ENCODE results near the gene SLC5A11. TPM values are rescaled to one million over a fixed set of nuclear protein-coding genes. Genes with fewer than 3 reads are reported as not detected.

SLC5A11 gene
- total and polyA plus RNA-seq, 5 donors from 2014 or later: not detected

DNA sequence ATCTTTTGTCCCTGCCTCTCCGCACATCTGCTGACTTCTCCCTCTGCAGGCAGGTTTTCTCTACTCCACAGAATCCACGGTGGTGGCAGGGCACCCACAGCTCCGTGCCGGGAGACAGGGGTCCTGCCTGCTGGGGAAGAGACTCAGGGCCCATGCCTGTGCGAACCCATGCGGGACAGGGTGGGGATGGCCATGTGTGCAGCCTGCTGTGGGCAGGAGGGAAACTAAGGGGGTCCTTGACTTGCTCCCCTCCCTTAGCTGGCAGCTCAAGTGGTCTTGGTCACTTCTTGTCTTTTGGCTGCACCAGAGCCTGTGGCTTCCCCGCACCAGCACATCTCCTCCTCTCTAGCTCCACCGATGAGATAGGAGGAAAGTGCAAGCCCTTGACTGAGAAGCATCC, 69.8 kb downstream of the SLC5A11 start:
- Mint-ChIP-seq H3K4me1 (no peaks in the 10 kb centered on the region), H3K36me3 (peaks cover 22% of the 10 kb centered on the region), H3K27ac (no peak overlapping the region), H3K27me3 (no peaks in the 10 kb centered on the region), H3K9me3 (peaks cover 0 to 1% (median 0%) of the 10 kb centered on the region in 7 donors), H3K4me3 (no peak overlapping the region)
- ATAC-seq (ENCODE audit: low read depth in 2 of 2) (no peak), DNase-seq (no peak)
- Histone ChIP-seq H3K9me3 (ENCODE audit: control insufficient read depth in 2 of 2, low read length in 2 of 2) (no peaks in the 10 kb centered on the region), H3K4me1 (ENCODE audit: control insufficient read depth, insufficient read depth, low read length, poor library complexity, severe bottlenecking) (no peaks in the 10 kb centered on the region), H3K36me3 (ENCODE audit: control insufficient read depth, insufficient read depth, low read length) (peaks cover 26% of the 10 kb centered on the region), H3K4me3 (ENCODE audit: low read depth, low read length) (no peak overlapping the region), H3K27me3 (ENCODE audit: control insufficient read depth, insufficient read depth, low read length) (no peaks in the 10 kb centered on the region), H3K27ac (ENCODE audit: insufficient read depth, low read length, poor library complexity, severe bottlenecking) (no peak overlapping the region)

DNA sequence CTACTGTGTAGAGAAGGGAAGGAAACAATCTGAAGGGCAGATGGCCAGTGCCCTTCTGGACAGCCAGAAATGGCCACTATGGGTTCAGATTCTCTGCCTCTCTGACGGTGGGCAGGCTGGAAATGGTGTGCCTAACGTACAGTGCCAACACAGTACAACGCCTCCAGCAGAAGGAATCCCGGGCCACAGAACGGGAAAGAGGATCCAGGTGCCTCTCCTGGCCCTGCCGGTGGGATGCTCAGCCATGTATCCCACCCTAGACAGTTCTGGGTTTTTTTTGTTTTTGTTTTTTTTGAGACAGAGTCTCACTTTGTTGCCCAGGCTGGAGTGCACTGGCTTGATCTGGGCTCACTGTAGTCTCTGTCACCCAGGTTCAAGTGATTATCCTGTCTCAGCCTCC, 71.5 kb downstream of the SLC5A11 start:
- Histone ChIP-seq H3K27ac (ENCODE audit: insufficient read depth, low read length, poor library complexity, severe bottlenecking) (no peak overlapping the region), H3K4me1 (ENCODE audit: control insufficient read depth, insufficient read depth, low read length, poor library complexity, severe bottlenecking) (no peaks in the 10 kb centered on the region), H3K27me3 (ENCODE audit: control insufficient read depth, insufficient read depth, low read length) (no peaks in the 10 kb centered on the region), H3K4me3 (ENCODE audit: low read depth, low read length) (no peak overlapping the region), H3K9me3 (ENCODE audit: control insufficient read depth in 2 of 2, low read length in 2 of 2) (no peaks in the 10 kb centered on the region), H3K36me3 (ENCODE audit: control insufficient read depth, insufficient read depth, low read length) (peaks cover 42% of the 10 kb centered on the region)
- peaks cover 36% of the 10 kb centered on the region for H3K36me3 Mint-ChIP-seq
- H3K4me3 Mint-ChIP-seq: no peak overlapping the region
- peaks cover 0 to 1% (median 0%) of the 10 kb centered on the region in 7 donors for H3K9me3 Mint-ChIP-seq
- ATAC-seq (ENCODE audit: low read depth in 2 of 2): no peak
- no peak for DNase-seq
- H3K27ac Mint-ChIP-seq: no peak overlapping the region
- no peaks in the 10 kb centered on the region for H3K27me3 Mint-ChIP-seq
- peaks cover 0 to 6% (median 2%) of the 10 kb centered on the region in 4 donors for H3K4me1 Mint-ChIP-seq

DNA sequence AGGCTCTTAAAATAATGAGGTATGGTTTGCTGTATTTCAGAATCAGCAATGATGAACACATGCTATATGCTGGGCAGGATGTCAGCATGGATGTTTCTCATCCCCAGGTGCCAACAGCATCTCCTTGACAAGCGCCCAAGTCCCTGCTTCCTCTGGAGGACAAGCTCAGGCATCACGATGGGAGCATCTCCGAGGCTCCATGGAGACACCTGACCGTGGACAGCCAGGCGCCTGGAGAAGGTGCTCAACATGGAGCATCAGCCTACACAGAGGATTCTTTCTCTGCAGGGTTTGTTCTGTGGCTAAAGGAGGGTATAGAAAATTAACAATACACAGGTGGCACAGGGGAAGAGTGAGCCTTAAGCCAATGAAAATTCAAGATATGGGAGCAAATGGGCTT, 72.1 kb downstream of the SLC5A11 start:
- peaks cover 0 to 1% (median 0%) of the 10 kb centered on the region in 7 donors for H3K9me3 Mint-ChIP-seq
- DNase-seq (no peak), ATAC-seq (ENCODE audit: low read depth in 2 of 2) (no peak)
- no peak overlapping the region for H3K4me3 Mint-ChIP-seq
- Histone ChIP-seq H3K4me1 (ENCODE audit: control insufficient read depth, insufficient read depth, low read length, poor library complexity, severe bottlenecking) (no peaks in the 10 kb centered on the region), H3K9me3 (ENCODE audit: control insufficient read depth in 2 of 2, low read length in 2 of 2) (no peaks in the 10 kb centered on the region), H3K36me3 (ENCODE audit: control insufficient read depth, insufficient read depth, low read length) (peaks cover 44% of the 10 kb centered on the region), H3K4me3 (ENCODE audit: low read depth, low read length) (no peak overlapping the region), H3K27me3 (ENCODE audit: control insufficient read depth, insufficient read depth, low read length) (no peaks in the 10 kb centered on the region), H3K27ac (ENCODE audit: insufficient read depth, low read length, poor library complexity, severe bottlenecking) (no peak overlapping the region)
- H3K4me1 Mint-ChIP-seq: peaks cover 0 to 8% (median 2%) of the 10 kb centered on the region in 4 donors
- peaks cover 42% of the 10 kb centered on the region for H3K36me3 Mint-ChIP-seq
- H3K27ac Mint-ChIP-seq: no peak overlapping the region
- H3K27me3 Mint-ChIP-seq: no peaks in the 10 kb centered on the region

DNA sequence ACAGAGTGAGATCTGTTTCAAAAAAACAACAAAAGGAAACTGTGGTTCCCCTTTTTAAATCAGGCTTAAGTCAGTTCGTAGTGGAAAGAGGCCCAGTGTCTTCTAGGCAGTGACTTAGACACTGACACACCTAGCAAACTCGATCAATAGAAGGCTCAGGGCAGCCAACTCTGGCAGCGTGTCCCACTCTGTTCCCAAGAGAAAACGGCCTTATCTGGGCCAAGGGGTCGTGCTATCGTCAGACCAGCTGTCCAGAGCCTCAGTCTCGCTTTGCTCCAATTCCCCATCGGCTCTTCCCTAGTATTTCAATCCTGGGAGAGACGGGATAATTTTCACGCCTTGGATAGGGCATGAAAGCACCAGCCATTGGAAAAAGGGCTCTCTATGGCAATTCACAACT, 72.9 kb downstream of the SLC5A11 start:
- H3K36me3 ChIP-seq (ENCODE audit: control insufficient read depth, insufficient read depth, low read length): peaks cover 51% of the 10 kb centered on the region
- no peaks in the 10 kb centered on the region for H3K27me3 ChIP-seq (ENCODE audit: control insufficient read depth, insufficient read depth, low read length)
- H3K9me3 Mint-ChIP-seq: peaks cover 0 to 1% (median 0%) of the 10 kb centered on the region in 7 donors
- peaks cover 0 to 8% (median 2%) of the 10 kb centered on the region in 4 donors for H3K4me1 Mint-ChIP-seq
- H3K9me3 ChIP-seq (ENCODE audit: control insufficient read depth in 2 of 2, low read length in 2 of 2): no peaks in the 10 kb centered on the region
- no peak overlapping the region for H3K4me3 Mint-ChIP-seq
- H3K27ac Mint-ChIP-seq: peak overlapping the region in 1 of 3 donors; percentile 32
- no peaks in the 10 kb centered on the region for H3K4me1 ChIP-seq (ENCODE audit: control insufficient read depth, insufficient read depth, low read length, poor library complexity, severe bottlenecking)
- DNase-seq: peak in 1 of 3 donors; percentile 5
- H3K27me3 Mint-ChIP-seq: no peaks in the 10 kb centered on the region
- ATAC-seq (ENCODE audit: low read depth in 2 of 2): no peak
- peaks cover 44% of the 10 kb centered on the region for H3K36me3 Mint-ChIP-seq
- no peak overlapping the region for H3K27ac ChIP-seq (ENCODE audit: insufficient read depth, low read length, poor library complexity, severe bottlenecking)
- no peak overlapping the region for H3K4me3 ChIP-seq (ENCODE audit: low read depth, low read length)

DNA sequence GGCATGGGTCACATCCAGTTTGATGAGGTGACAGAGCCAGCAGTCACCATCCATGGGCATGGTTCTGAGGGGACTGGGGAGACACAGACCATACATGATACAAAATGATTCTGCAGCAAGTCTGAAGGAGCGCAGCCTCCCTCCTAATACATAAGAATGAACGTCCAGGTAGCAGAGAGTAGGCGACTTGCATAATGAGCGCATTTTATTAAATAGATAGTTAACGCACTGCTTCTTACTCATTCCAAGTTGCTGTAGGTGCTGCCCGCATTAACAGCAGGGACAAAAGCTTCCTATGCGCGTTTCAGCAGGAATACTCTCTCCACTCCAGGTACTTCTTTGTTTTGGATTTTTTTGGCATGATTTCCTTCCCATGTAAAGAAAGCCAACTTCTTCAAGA, 73.8 kb downstream of the SLC5A11 start:
- Mint-ChIP-seq H3K27ac (peak overlapping the region in 2 of 3 donors; percentile 32 to 38), H3K36me3 (peaks cover 44% of the 10 kb centered on the region)

DNA sequence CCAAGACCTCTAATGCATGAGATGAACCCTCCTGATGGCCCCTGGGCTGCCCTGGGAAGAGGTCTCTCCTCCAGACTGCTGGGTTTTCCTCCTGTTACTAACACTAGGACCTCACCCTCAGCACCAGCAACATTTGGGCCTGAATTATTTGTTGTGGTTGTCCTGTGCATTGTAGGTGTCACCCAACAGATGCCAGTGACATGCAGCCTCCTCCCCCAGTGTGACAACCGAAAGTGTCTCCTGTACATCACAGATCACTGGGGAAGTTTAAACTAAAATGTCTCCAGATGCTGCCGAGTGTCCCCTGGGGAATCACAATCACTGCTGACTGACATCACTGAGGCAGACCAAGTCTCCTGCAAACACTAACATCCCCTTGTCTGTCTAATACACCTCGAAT, 74.8 kb downstream of the SLC5A11 start:
- DNase-seq (no peak), ATAC-seq (ENCODE audit: low read depth in 2 of 2) (no peak)
- H3K36me3 Mint-ChIP-seq: peaks cover 40% of the 10 kb centered on the region
- peaks cover 0 to 8% (median 2%) of the 10 kb centered on the region in 4 donors for H3K4me1 Mint-ChIP-seq
- no peaks in the 10 kb centered on the region for H3K27me3 Mint-ChIP-seq
- H3K27ac Mint-ChIP-seq: peak overlapping the region in 1 of 3 donors; percentile 39
- peaks cover 0 to 1% (median 0%) of the 10 kb centered on the region in 7 donors for H3K9me3 Mint-ChIP-seq
- Histone ChIP-seq H3K27me3 (ENCODE audit: control insufficient read depth, insufficient read depth, low read length) (no peaks in the 10 kb centered on the region), H3K4me3 (ENCODE audit: low read depth, low read length) (no peak overlapping the region), H3K4me1 (ENCODE audit: control insufficient read depth, insufficient read depth, low read length, poor library complexity, severe bottlenecking) (no peaks in the 10 kb centered on the region), H3K9me3 (ENCODE audit: control insufficient read depth in 2 of 2, low read length in 2 of 2) (no peaks in the 10 kb centered on the region), H3K27ac (ENCODE audit: insufficient read depth, low read length, poor library complexity, severe bottlenecking) (no peak overlapping the region), H3K36me3 (ENCODE audit: control insufficient read depth, insufficient read depth, low read length) (peaks cover 60% of the 10 kb centered on the region)
- H3K4me3 Mint-ChIP-seq: peak overlapping the region in 1 of 4 donors; percentile 43

More for the DNA sequence above, 73.8 kb downstream of the SLC5A11 start:
- no peak overlapping the region for H3K27ac ChIP-seq (ENCODE audit: insufficient read depth, low read length, poor library complexity, severe bottlenecking)
- no peaks in the 10 kb centered on the region for H3K27me3 Mint-ChIP-seq
- H3K36me3 ChIP-seq (ENCODE audit: control insufficient read depth, insufficient read depth, low read length): peaks cover 56% of the 10 kb centered on the region
- no peak overlapping the region for H3K4me3 Mint-ChIP-seq
- peaks cover 0 to 1% (median 0%) of the 10 kb centered on the region in 7 donors for H3K9me3 Mint-ChIP-seq
- peaks cover 0 to 8% (median 2%) of the 10 kb centered on the region in 4 donors for H3K4me1 Mint-ChIP-seq
- no peak overlapping the region for H3K4me3 ChIP-seq (ENCODE audit: low read depth, low read length)
- H3K9me3 ChIP-seq (ENCODE audit: control insufficient read depth in 2 of 2, low read length in 2 of 2): no peaks in the 10 kb centered on the region
- DNase-seq (no peak), ATAC-seq (ENCODE audit: low read depth in 2 of 2) (no peak)
- H3K27me3 ChIP-seq (ENCODE audit: control insufficient read depth, insufficient read depth, low read length): no peaks in the 10 kb centered on the region
- no peaks in the 10 kb centered on the region for H3K4me1 ChIP-seq (ENCODE audit: control insufficient read depth, insufficient read depth, low read length, poor library complexity, severe bottlenecking)

DNA sequence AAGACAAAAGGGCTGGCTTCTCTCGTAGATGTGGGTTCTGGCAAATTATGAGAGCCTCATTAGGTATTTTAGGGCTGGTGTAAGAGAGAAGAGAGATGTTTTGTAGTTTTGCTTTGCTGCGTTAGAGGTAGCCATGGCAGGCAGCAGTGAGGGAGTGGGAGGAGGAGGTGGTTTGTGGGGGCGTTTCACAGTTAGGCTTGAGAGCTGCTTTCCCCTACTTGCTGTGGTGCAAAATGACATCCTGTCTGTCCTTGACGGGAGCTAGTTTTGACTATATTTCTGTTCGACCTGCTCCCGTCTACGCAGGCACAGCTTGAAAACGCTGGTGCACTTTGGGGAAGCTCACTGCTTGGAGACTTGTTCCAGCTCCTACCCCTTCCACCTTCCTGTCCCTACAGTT, 75.5 kb downstream of the SLC5A11 start:
- Histone ChIP-seq H3K27ac (ENCODE audit: insufficient read depth, low read length, poor library complexity, severe bottlenecking) (no peak overlapping the region), H3K4me1 (ENCODE audit: control insufficient read depth, insufficient read depth, low read length, poor library complexity, severe bottlenecking) (no peaks in the 10 kb centered on the region), H3K36me3 (ENCODE audit: control insufficient read depth, insufficient read depth, low read length) (peaks cover 60% of the 10 kb centered on the region), H3K9me3 (ENCODE audit: control insufficient read depth in 2 of 2, low read length in 2 of 2) (no peaks in the 10 kb centered on the region), H3K27me3 (ENCODE audit: control insufficient read depth, insufficient read depth, low read length) (no peaks in the 10 kb centered on the region), H3K4me3 (ENCODE audit: low read depth, low read length) (no peak overlapping the region)
- DNase-seq: peak in 1 of 3 donors; percentile 21
- Mint-ChIP-seq H3K27me3 (no peaks in the 10 kb centered on the region), H3K4me3 (no peak overlapping the region), H3K36me3 (peaks cover 40% of the 10 kb centered on the region), H3K27ac (no peak overlapping the region), H3K9me3 (no peaks in the 10 kb centered on the region), H3K4me1 (peaks cover 0 to 8% (median 2%) of the 10 kb centered on the region in 4 donors)
- ATAC-seq (ENCODE audit: low read depth in 2 of 2): no peak

DNA sequence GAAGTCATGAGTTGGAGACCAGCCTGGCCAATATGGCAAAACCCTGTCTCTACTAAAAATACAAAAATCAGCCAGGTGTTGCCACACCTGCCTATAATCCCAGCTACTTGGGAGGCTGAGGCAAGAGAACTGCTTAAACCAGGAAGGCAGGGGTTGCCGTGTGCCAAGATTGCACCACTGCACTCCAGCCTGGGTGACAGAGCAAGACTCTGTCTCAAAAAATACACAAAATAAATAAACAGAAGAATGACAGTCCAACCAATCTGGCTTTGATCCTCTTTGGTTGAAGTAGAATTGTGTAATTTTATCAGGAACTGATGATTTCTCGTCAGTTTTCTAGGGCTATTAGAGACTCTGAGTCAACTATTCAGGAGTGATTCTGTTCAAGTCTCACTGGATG, 79.4 kb downstream of the SLC5A11 start:
- no peaks in the 10 kb centered on the region for H3K9me3 ChIP-seq (ENCODE audit: control insufficient read depth in 2 of 2, low read length in 2 of 2)
- DNase-seq (no peak), ATAC-seq (ENCODE audit: low read depth in 2 of 2) (no peak)
- no peak overlapping the region for H3K27ac ChIP-seq (ENCODE audit: insufficient read depth, low read length, poor library complexity, severe bottlenecking)
- peaks cover 0 to 8% (median 2%) of the 10 kb centered on the region in 4 donors for H3K4me1 Mint-ChIP-seq
- H3K4me3 ChIP-seq (ENCODE audit: low read depth, low read length): no peak overlapping the region
- no peak overlapping the region for H3K27ac Mint-ChIP-seq
- H3K4me1 ChIP-seq (ENCODE audit: control insufficient read depth, insufficient read depth, low read length, poor library complexity, severe bottlenecking): no peaks in the 10 kb centered on the region
- H3K27me3 Mint-ChIP-seq: no peaks in the 10 kb centered on the region
- H3K36me3 ChIP-seq (ENCODE audit: control insufficient read depth, insufficient read depth, low read length): peaks cover 71% of the 10 kb centered on the region
- no peak overlapping the region for H3K4me3 Mint-ChIP-seq
- no peaks in the 10 kb centered on the region for H3K9me3 Mint-ChIP-seq
- H3K27me3 ChIP-seq (ENCODE audit: control insufficient read depth, insufficient read depth, low read length): no peaks in the 10 kb centered on the region
- peaks cover 37% of the 10 kb centered on the region for H3K36me3 Mint-ChIP-seq

All from CD4-positive, CD25-positive, alpha-beta regulatory T cell (primary cell).